Thyroid gland (tissue), 4 donors: ENCODE data around the gene TMEM273. TPM values are rescaled to one million over a fixed set of nuclear protein-coding genes. Genes with fewer than 3 reads are reported as not detected.
A peak's percentile ranks its signal among the peaks of the same experiment; 100 is the strongest.

Source experiments
- DNase-seq, 2 donors: peaks; one replicate each; pipeline ENCODE4 v3.0.0-alpha.2; 2019
- H3K27ac ChIP-seq, 3 donors: fragments of 200-600 bp; sonication (generic); 1 replicate in 2 of 3; 2 replicates in 1 of 3; pipeline ENCODE4 v1.5.1; 2016 to 2019; ENCODE audit warnings: mild to moderate bottlenecking in 1 of 3, moderate library complexity in 1 of 3
- H3K27me3 ChIP-seq: fragments of 200-600 bp; sonication (generic); one replicate; pipeline ENCODE4 v1.5.1; 2019
- H3K36me3 ChIP-seq, 2 donors: fragments of 200-600 bp; sonication (generic); one replicate each; pipeline ENCODE4 v1.5.1; 2016 to 2019
- H3K4me1 ChIP-seq, 2 donors: fragments of 200-600 bp; sonication (generic); one replicate each; pipeline ENCODE4 v1.5.1; 2017 to 2019
- H3K4me3 ChIP-seq, 3 donors: fragments of 200-600 bp; sonication (generic); replicated peaks in 1 of 3; 1 replicate in 2 of 3; 2 replicates in 1 of 3; pipeline ENCODE4 v1.5.1; 2016; ENCODE audit warnings: mild to moderate bottlenecking in 1 of 3
- H3K9me3 ChIP-seq: fragments of 200-600 bp; sonication (generic); one replicate; pipeline ENCODE4 v1.5.1; 2017
- POLR2A ChIP-seq, 2 donors: fragments of 450-650 bp; IDR thresholded peaks; one replicate each; pipeline ENCODE4 v1.6.1; 2017; ENCODE audit warnings: antibody characterized with exemption in 2 of 2, mild to moderate bottlenecking in 2 of 2, moderate library complexity in 1 of 2
- WGBS, 2 donors: methylation state at CpG; one replicate each; pipeline ENCODE4 v1.1.5; 2017; 5-methylcytosine and 5-hydroxymethylcytosine counted together
- intact Hi-C: fragments of 100-400 bp; cut with DNase I; formaldehyde crosslinking; loops from one replicate; pipeline ENCODE4 v1.15.1; 2023
- total RNA-seq, 4 donors: library from RNA; depleted of rRNA; stranded (reverse); fragments of >200 nt; gene quantifications; one replicate each; pipeline ENCODE4 v1.2.3, GENCODE V29; 2016
- TF ChIP-seq, protein P1 (sequence below), 6 experiments: fragments of 200-600 bp in 3 of 6; fragments of 450-650 bp in 3 of 6; sonication (generic) in 3 of 6; IDR thresholded peaks; one replicate each; pipeline ENCODE4 v1.5.1; 2016 to 2019; ENCODE audit warnings: antibody characterized with exemption in 6 of 6, mild to moderate bottlenecking in 2 of 6, inconsistent platforms in 1 of 6, moderate library complexity in 1 of 6

Gene TMEM273
- total RNA-seq, 4 donors from 2014 or later: 4.2 to 15.0 (median 13.2) TPM

GRCh38 chr10:49141541-49142332, 46.5 kb downstream of the TMEM273 start:
- no peak overlapping the region for H3K4me3 ChIP-seq
- no peaks in the 10 kb centered on the region for H3K27me3 ChIP-seq
- no peak for DNase-seq
- no peaks in the 10 kb centered on the region for H3K9me3 ChIP-seq
- H3K27ac ChIP-seq: no peak overlapping the region
- no peaks in the 10 kb centered on the region for H3K36me3 ChIP-seq
- peaks cover 3 to 27% of the 10 kb centered on the region in 2 donors for H3K4me1 ChIP-seq
- WGBS, 2 donors: 93% methylated on average over 5 of the region's 5 CpGs
- intact Hi-C loops: no loop called here
- no peak for TF ChIP-seq POLR2A (IDR thresholded peaks at IDR 0.05)
- TF ChIP-seq, protein P1, sequence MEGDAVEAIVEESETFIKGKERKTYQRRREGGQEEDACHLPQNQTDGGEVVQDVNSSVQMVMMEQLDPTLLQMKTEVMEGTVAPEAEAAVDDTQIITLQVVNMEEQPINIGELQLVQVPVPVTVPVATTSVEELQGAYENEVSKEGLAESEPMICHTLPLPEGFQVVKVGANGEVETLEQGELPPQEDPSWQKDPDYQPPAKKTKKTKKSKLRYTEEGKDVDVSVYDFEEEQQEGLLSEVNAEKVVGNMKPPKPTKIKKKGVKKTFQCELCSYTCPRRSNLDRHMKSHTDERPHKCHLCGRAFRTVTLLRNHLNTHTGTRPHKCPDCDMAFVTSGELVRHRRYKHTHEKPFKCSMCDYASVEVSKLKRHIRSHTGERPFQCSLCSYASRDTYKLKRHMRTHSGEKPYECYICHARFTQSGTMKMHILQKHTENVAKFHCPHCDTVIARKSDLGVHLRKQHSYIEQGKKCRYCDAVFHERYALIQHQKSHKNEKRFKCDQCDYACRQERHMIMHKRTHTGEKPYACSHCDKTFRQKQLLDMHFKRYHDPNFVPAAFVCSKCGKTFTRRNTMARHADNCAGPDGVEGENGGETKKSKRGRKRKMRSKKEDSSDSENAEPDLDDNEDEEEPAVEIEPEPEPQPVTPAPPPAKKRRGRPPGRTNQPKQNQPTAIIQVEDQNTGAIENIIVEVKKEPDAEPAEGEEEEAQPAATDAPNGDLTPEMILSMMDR (IDR thresholded peaks at IDR 0.05): no peak

DNA sequence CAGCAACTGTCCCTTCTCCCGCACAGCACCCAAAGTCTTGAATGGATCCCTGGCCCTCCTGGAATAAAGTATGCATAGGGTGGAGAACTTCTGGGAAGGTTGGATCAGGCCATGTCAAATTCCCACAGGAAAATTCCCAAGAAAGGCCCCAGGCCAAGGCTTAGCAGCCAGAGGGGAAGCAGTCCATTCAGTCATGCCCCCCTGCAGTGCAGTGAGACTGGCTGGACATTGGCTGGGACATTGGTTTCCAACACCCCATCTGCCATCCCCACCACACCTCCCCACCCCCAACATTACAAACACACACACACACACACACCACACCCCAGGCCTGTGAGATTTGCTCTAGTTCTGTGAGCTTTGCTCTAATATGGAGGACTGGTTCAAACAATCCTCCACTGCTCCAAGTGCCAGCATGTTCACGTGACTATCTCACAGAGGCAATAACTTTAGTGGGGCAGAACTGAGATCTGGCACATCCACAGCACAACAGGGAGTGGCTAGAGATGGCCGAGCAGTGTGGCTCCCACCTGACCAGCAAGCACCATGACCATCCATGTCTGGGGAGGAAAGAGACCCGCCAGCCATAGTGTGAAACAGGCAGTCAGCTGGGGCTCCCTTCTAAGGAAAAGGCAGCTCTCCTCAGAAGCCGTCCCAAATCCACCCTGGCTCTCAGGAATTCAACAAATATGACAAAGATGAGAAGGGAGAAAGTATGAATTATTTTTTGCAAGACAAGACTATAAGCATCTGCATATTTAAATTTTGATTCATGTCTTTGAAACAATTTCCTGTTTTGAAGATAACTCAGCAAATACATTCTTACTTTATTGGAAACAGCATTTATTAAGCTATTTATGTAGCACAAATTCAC, 47.6 kb downstream of the TMEM273 start:
- TF ChIP-seq, protein P1 (IDR thresholded peaks at IDR 0.05): no peak
- no peak for TF ChIP-seq POLR2A (IDR thresholded peaks at IDR 0.05)
- no peaks in the 10 kb centered on the region for H3K36me3 ChIP-seq
- intact Hi-C loops: no loop called here
- H3K27ac ChIP-seq: no peak overlapping the region
- peaks cover 6 to 33% of the 10 kb centered on the region in 2 donors for H3K4me1 ChIP-seq
- DNase-seq: peak; percentile 59 to 74
- WGBS, 2 donors: 77 to 87% methylated on average over 5 of the region's 5 CpGs
- no peaks in the 10 kb centered on the region for H3K27me3 ChIP-seq
- H3K9me3 ChIP-seq: no peaks in the 10 kb centered on the region
- H3K4me3 ChIP-seq: no peak overlapping the region

- intact Hi-C loops: no loop called here
- Histone ChIP-seq H3K4me3 (no peak overlapping the region), H3K9me3 (no peaks in the 10 kb centered on the region), H3K27ac (peak overlapping the region in 1 of 3 donors; percentile 25), H3K36me3 (no peaks in the 10 kb centered on the region), H3K27me3 (no peaks in the 10 kb centered on the region), H3K4me1 (peaks cover 8 to 36% of the 10 kb centered on the region in 2 donors)
- DNase-seq: no peak
- TF ChIP-seq, protein P1 (IDR thresholded peaks at IDR 0.05): no peak
- no peak for TF ChIP-seq POLR2A (IDR thresholded peaks at IDR 0.05)
- WGBS, 2 donors: 90% methylated on average over 4 of the region's 4 CpGs
Observed at GRCh38 chr10:49139846-49140195, 48.4 kb downstream of the TMEM273 start.

GRCh38 chr10:49139028-49139845, 49.0 kb downstream of the TMEM273 start:
- peaks cover 8 to 35% of the 10 kb centered on the region in 2 donors for H3K4me1 ChIP-seq
- peak overlapping the region in 2 of 3 donors; percentile 25 to 51 for H3K27ac ChIP-seq
- no peak for DNase-seq
- H3K36me3 ChIP-seq: no peaks in the 10 kb centered on the region
- no peaks in the 10 kb centered on the region for H3K27me3 ChIP-seq
- H3K4me3 ChIP-seq: no peak overlapping the region
- 63 to 70% methylated on average over 8 of the region's 8 CpGs for WGBS, 2 donors
- intact Hi-C loops: no loop called here
- no peaks in the 10 kb centered on the region for H3K9me3 ChIP-seq
- TF ChIP-seq, protein P1 (IDR thresholded peaks at IDR 0.05): no peak
- TF ChIP-seq POLR2A (IDR thresholded peaks at IDR 0.05): no peak
